ENCODE data around the gene ANKRD33B.
"Not testable (repeated sequence)": the region's sequence is repeated elsewhere in the genome, so short reads cannot be mapped to it uniquely, and the experiment has no call there.

ANKRD33B gene

GRCh38 chr5:10559871-10560270, 4.0 kb upstream of the ANKRD33B start:
- DNase-seq: no peak

- no peak for DNase-seq
Observed at GRCh38 chr5:10562201-10563109, 1.4 kb upstream of the ANKRD33B start.

GRCh38 chr5:10563110-10563944, 543 bp upstream of the ANKRD33B start:
- DNase-seq: peak; percentile 34

GRCh38 chr5:10564838-10565784, 1.2 kb downstream of the ANKRD33B start:
- peak; percentile 7 for DNase-seq

DNA sequence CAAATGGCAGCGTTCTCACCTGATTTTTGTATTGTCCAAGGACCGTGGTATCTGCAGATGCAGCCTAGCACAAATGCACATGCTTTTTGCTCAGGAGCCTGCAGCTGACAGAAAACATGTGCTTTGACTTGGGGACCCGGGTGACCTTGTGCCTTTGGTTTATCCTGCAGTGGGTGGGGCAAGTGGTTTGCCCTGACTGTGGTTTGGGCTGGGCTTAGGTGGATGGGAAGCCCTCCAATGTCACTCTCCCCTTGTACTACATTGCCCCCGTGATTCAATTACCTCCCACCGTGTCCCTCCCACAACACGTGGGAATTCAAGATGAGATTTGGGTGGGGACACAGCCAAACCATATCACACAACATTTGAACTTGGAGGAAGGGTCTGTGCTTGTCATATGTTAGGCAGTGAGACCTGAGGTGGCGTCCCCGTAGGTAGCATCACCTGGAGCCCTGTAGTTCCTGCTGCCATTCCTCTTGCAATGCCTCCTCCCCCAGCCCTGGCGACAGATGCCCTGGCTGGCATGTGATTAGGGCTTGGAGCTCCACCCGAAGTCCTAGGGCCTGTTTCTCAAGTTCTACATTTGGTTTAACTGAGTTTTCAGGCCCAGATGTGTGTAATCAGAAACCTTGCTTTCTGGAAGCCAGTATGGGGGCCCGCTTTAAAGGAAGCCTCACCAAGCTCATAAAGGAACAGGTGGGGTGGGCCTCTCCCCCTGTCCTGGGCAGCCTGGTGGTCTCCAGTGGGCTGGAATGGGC, 2.1 kb downstream of the ANKRD33B start:
- DNase-seq: no peak

DNA sequence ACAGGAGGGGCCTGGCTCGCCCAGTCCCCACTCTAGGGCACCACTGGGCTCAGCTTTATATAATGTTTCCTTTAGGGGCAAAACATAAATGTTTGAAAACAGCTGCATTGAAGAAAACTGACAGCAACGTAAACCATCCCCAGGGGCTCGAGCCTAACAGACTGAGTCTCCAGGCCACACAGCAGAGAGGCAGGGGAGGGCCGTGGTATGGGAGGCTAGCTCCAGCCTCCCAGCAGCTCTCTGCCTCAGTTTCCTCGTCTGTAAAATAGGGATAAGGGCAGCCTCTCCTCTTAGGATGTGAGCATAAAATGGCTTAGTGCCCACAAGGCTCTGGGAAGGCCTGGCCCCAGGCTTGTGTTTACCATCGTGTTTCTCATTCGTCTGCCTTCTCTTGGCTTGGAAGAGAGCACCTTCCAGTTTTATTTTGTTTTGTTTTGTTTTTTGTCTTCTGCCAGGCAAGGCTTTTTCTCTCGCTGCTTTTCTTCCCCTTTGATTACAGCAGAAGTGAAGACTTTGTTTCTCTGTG, 2.7 kb downstream of the ANKRD33B start:
- no peak for DNase-seq

GRCh38 chr5:10567121-10567591, 3.3 kb downstream of the ANKRD33B start:
- DNase-seq: no peak

GRCh38 chr5:10567781-10568321, 4.0 kb downstream of the ANKRD33B start:
- no peak for DNase-seq

DNA sequence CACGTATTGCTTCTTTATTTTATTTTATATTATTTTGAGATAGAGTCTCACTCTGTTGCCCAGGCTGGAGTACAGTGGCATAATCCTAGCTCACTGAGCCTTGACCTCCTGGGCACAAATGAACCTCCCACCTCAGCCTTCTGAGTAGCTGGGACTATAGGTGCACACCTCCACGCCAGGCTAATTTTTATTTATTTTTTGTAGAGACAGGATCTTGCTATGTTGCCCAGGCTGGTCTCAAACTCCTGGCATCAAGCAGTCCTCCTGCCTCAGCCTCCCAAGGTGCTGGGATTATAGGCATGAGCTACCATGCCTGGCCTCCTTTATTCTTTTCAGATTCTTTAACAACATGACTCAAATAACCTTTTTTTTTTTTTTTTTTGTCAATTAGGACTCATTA, 6.7 kb downstream of the ANKRD33B start:
- DNase-seq: not testable (repeated sequence)

GRCh38 chr5:10572451-10572850, 8.6 kb downstream of the ANKRD33B start:
- no peak for DNase-seq

DNA sequence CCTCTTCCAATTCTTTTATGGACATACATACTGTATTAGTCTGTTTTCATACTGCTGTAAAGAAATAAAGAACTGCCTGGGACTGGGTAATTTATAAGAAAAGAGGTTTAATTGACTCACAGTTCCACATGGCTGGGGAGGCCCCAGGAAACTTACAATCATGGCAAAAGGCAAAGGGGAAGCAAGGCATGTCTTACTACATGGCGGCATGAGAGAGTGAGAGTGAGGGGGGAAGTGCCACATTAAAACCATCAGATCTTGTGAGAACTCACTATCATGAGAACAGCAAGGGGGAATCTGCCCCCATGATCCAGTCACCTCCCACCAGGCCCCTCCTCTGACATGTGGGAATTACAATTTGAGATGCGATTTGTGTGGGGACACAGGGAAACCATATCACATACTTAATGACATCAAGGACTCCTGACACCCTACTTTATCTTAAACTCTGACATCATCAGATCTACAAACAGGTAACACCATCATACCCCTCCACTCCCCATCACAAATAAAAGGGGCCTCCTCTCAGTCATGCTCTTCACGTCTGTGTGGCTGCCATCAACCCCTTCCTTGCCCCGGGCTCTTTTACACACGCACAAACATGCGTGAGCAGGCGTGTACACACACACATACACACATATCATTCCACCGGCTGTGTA, 9.7 kb downstream of the ANKRD33B start:
- no peak for DNase-seq

DNA sequence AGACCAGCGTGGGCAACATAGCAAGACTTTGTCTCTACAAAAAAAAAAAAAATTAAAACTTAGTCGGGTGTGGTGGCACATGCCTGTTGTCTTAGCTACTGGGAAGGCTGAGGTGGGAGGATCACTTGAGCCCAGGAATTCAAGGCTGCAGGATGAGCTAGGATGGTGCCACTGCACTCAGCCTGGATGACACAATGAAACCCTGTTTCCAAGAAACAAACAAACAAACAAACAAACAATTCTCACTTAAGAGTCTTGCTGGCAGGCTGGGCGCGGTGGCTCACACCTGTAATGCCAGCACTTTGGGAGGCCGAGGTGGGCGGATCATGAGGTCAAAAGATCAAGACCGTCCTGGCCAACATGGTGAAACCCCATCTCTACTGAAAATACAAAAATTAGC, 11.0 kb downstream of the ANKRD33B start:
- DNase-seq: not testable (repeated sequence)

DNA sequence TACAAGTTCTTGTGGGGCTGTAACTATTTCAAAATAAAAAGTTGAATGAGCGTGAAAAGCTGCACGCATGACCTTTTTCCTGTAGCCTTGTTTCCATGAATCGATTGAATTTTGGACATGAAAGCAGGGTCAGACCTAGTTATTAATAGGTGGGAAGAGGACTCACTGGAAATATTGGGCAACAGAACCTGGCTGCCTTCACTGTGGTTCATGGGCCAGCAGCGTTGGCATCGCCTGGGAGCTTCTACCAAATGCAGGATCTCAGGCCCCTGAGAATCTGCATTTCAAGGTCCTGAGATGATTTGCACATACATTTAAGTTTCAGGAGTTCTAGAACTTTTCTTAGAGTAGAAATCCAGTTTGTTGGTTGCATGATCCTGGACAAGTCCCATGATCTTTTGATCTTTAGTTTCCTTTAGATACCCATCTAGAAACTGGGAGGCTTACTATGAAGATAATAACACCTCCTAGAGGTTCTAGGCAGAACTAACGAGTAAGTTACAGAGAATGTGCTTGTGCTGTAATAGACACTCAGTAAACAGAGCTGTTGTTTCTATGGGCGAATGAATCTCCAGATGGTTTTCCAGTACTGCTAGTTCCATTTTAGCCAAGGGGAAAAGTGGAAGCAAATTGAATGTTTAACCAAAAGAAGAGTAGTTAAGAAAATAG, 12.4 kb downstream of the ANKRD33B start:
- DNase-seq: no peak

DNA sequence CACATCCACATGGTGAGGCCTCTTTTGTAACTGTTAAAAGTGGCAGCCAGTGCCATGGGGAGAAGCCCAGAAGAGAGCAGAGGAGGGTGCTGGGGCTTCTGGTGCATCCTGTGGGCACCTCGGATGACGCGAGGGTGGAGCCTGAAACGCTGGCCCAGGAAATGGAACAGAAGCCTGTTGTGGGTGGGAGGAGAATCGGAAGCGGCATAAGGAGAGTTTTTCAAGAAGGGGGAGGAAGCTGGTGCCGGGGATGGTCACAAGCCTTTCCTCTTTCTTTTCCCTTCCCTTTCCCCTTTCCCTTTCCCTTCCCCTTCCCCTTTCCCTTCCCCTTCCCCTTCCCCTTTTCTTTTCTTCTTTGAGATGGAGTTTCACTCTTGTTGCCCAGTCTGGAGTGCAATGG, 12.9 kb downstream of the ANKRD33B start:
- DNase-seq: no peak

DNA sequence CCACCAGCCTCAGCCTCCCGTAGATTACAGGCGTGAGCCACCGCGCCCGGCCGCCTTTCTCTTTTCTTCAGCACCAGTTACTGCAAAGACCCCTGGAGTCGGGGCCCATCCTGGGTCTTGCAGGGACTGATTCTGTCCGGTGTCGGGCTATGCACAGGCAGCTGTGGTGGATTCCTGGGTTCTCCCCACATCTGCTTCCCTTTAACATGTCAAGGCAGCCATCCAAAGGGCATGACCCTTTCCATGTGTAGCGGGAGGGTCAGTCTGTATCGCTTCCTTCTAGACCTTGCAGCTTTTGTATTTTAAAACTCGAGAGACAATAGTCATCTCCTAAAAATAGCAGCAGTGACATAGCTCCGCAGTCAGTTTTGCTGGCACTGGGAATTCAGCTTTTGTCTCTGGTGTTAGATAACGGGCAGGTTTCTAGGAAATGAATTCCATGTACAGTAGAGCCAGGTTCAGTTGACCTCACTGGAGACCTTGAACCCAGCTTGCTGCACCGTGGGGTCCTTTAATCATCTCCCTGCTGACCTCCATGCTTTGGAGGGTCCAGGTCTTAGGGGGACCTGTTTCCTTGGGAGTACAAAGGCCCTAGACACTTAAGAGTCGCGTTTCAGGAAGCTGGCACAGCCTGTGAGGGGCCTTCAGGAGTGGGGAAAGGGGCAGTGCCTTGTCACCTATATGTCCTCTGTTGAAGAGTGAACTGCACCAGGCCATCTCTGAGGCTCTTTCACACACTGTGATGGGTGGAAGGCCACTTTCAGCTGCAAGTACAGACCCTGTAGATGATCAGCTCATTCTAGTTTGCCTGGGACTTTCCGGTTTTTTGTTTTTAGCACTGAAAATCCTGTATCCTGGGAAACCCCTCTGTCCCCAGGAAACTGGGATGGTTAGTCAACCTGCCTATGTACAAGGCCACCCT, 13.8 kb downstream of the ANKRD33B start:
- DNase-seq: no peak

DNA sequence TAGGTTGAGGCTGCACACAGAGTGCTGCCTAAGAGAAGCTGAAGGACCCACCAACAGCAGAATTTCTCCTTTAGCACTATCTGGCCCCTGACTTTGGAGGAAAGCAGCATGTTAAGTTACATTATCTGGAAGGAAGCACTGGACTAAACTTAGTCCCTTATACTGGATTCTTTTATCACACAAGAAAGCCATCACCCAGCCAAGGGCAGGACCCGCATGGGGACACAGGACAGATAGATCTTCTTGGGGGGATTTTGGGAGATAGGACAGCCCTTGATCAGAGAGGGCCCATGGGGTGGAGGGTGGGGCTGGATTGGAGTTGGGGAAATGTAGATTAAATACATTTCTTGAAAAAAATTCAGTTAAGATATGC, 14.4 kb downstream of the ANKRD33B start:
- DNase-seq: no peak

- DNase-seq: peak; percentile 16
Observed at GRCh38 chr5:10578869-10579268, 15.0 kb downstream of the ANKRD33B start.

- DNase-seq: no peak
Observed at GRCh38 chr5:10579536-10580521, 16.0 kb downstream of the ANKRD33B start.
